Measurements from ENCODE around the gene ZNF785. TPM values are rescaled to one million over a fixed set of nuclear protein-coding genes. Genes with fewer than 3 reads are reported as not detected.
A peak's percentile ranks its signal among the peaks of the same experiment; 100 is the strongest.

Gene ZNF785
- total RNA-seq, 4 donors from 2014 or later, result 6.8 to 10.9 (median 7.3) TPM

GRCh38 chr16:30534368-30535105 is 51.0 kb downstream of the ZNF785 start, which contains the start of gene ZNF747:
TSS of gene ZNF747 (minus strand) at chr16:30534858. CDS start at chr16:30534679, 179 bp downstream.
- TF ChIP-seq CTCF (IDR thresholded peaks at IDR 0.05) (peak in 1 of 3 experiments; percentile 17), POLR2A (IDR thresholded peaks at IDR 0.05; ENCODE audit: low read depth) (peak; percentile 47), EP300 (IDR thresholded peaks at IDR 0.05) (no peak), POLR2AphosphoS5 (IDR thresholded peaks at IDR 0.05) (peak; percentile 88 to 90)
- intact Hi-C loops (cut with DNase I), result loop anchor here (1.0 kb wide), 1 partner anchor 24 kb away; the partner anchor contains the start of gene ZNF764
- WGBS, result 0% methylated on average over 19 of the region's 70 CpGs
- Histone ChIP-seq H3K27me3 (no peaks in the 10 kb centered on the region), H3K9me3 (no peaks in the 10 kb centered on the region), H3K4me1 (peaks cover 33 to 36% (median 34%) of the 10 kb centered on the region in 4 donors), H3K27ac (replicated peaks in 1 of 4) (peak within 1 kb of the TSS; percentile 89 to 94 (median 93)), H3K36me3 (peaks cover 6 to 30% (median 23%) of the 10 kb centered on the region in 4 donors), H3K4me3 (peak within 1 kb of the TSS; percentile 68 to 74 (median 72))
- DNase-seq (ENCODE audit: extremely low spot score), result peak; percentile 98

GRCh38 chr16:30533748-30534367 is 51.6 kb downstream of the ZNF785 start:
- Histone ChIP-seq H3K27me3 (no peaks in the 10 kb centered on the region), H3K4me1 (peaks cover 30 to 39% (median 36%) of the 10 kb centered on the region in 4 donors), H3K27ac (replicated peaks in 1 of 4) (peak overlapping the region; percentile 89 to 94 (median 93)), H3K9me3 (no peaks in the 10 kb centered on the region), H3K36me3 (peaks cover 6 to 30% (median 23%) of the 10 kb centered on the region in 4 donors), H3K4me3 (peak overlapping the region; percentile 68 to 74 (median 72))
- intact Hi-C loops (cut with DNase I), result no loop called here
- no peak for DNase-seq (ENCODE audit: extremely low spot score)
- 41% methylated on average over 14 of the region's 29 CpGs for WGBS
- TF ChIP-seq CTCF (IDR thresholded peaks at IDR 0.05), result no peak
- no peak for TF ChIP-seq POLR2A (IDR thresholded peaks at IDR 0.05; ENCODE audit: low read depth)

- H3K9me3 ChIP-seq, result no peaks in the 10 kb centered on the region
- DNase-seq (ENCODE audit: extremely low spot score), result no peak
- peak overlapping the region; percentile 89 to 94 (median 93) for H3K27ac ChIP-seq (replicated peaks in 1 of 4)
- 71% methylated on average over 11 of the region's 11 CpGs for WGBS
- TF ChIP-seq CTCF (IDR thresholded peaks at IDR 0.05) (no peak), POLR2AphosphoS5 (IDR thresholded peaks at IDR 0.05) (no peak), POLR2A (IDR thresholded peaks at IDR 0.05; ENCODE audit: low read depth) (no peak), EP300 (IDR thresholded peaks at IDR 0.05) (no peak)
- H3K4me3 ChIP-seq, result peak overlapping the region in 2 of 4 donors; percentile 73 to 74
- no peaks in the 10 kb centered on the region for H3K27me3 ChIP-seq
- H3K4me1 ChIP-seq, result peaks cover 31 to 45% (median 43%) of the 10 kb centered on the region in 4 donors
- H3K36me3 ChIP-seq, result peaks cover 6 to 30% (median 23%) of the 10 kb centered on the region in 4 donors
- intact Hi-C loops (cut with DNase I), result no loop called here
These were observed 52.4 kb downstream of the ZNF785 start for GRCh38 chr16:30533146-30533522.

- Histone ChIP-seq H3K4me1 (peaks cover 37 to 51% (median 49%) of the 10 kb centered on the region in 4 donors), H3K4me3 (no peak overlapping the region), H3K36me3 (peaks cover 6 to 30% (median 23%) of the 10 kb centered on the region in 4 donors), H3K9me3 (no peaks in the 10 kb centered on the region), H3K27me3 (no peaks in the 10 kb centered on the region), H3K27ac (replicated peaks in 1 of 4) (peak overlapping the region in 2 of 4 donors; percentile 93 to 94)
- no peak for TF ChIP-seq EP300 (IDR thresholded peaks at IDR 0.05)
- TF ChIP-seq POLR2AphosphoS5 (IDR thresholded peaks at IDR 0.05), result no peak
- no peak for TF ChIP-seq POLR2A (IDR thresholded peaks at IDR 0.05; ENCODE audit: low read depth)
- no peak for TF ChIP-seq CTCF (IDR thresholded peaks at IDR 0.05)
- DNase-seq (ENCODE audit: extremely low spot score), result no peak
- intact Hi-C loops (cut with DNase I), result no loop called here
- WGBS, result 96% methylated on average over 41 of the region's 57 CpGs
These were observed 53.0 kb downstream of the ZNF785 start for GRCh38 chr16:30532285-30533145.

Small RNA genes lying within 50 kb of the gene (small RNA-seq; reads per million reads assigned to genes)
- gene AC093249.1 (0 reads per million in 3 donors), gene AC093249.4 (0 reads per million in 3 donors)

Other genes starting within 250 kb of the ZNF785 start
- 10 to 100 TPM; 24.9 to 63.9 (median 41.8) TPM for gene CD2BP2, start 230.4 kb downstream of the ZNF785 start, total RNA-seq
- gene TBC1D10B, start 215.2 kb downstream of the ZNF785 start, total RNA-seq, result 10 to 100 TPM; 21.2 to 41.5 (median 29.4) TPM
- not detected for gene MYL11, start 210.9 kb downstream of the ZNF785 start, total RNA-seq
- gene SEPTIN1, start 203.1 kb downstream of the ZNF785 start, total RNA-seq, result 1 to 10 TPM in 2 of 4 donors, under 1 TPM in 2; 0.86 to 2.5 (median 1.4) TPM
- gene ZNF48, start 190.3 kb downstream of the ZNF785 start, total RNA-seq, result 10 to 100 TPM in 3 of 4 donors, 1 to 10 TPM in 1; 8.3 to 17.6 (median 12.8) TPM
- 10 to 100 TPM; 20.1 to 25.3 (median 22.7) TPM for gene ZNF771, start 178.1 kb downstream of the ZNF785 start, total RNA-seq
- 10 to 100 TPM; 11.1 to 21.7 (median 14.1) TPM for gene DCTPP1, start 155.7 kb downstream of the ZNF785 start, total RNA-seq
- gene SEPHS2, start 139.8 kb downstream of the ZNF785 start, total RNA-seq, result 10 to 100 TPM; 26.5 to 37.6 (median 33.8) TPM
- gene ITGAL, start 113.0 kb downstream of the ZNF785 start, total RNA-seq, result 1 to 10 TPM; 1.5 to 2.7 (median 2.5) TPM
- gene ZNF768, start 59.1 kb downstream of the ZNF785 start, total RNA-seq, result 10 to 100 TPM; 46.9 to 91.5 (median 64.0) TPM
- gene ZNF747, start 50.8 kb downstream of the ZNF785 start, total RNA-seq, result 10 to 100 TPM; 15.2 to 29.6 (median 22.3) TPM
- gene ZNF764, start 27.3 kb downstream of the ZNF785 start, total RNA-seq, result 10 to 100 TPM in 3 of 4 donors, 1 to 10 TPM in 1; 8.7 to 14.0 (median 11.3) TPM
- 10 to 100 TPM; 17.6 to 33.4 (median 23.5) TPM for gene ZNF688, start 14.0 kb downstream of the ZNF785 start, total RNA-seq
- 10 to 100 TPM in 3 of 4 donors, 1 to 10 TPM in 1; 9.1 to 14.5 (median 13.9) TPM for gene ZNF689, start 24.7 kb upstream of the ZNF785 start, total RNA-seq
- 10 to 100 TPM; 30.3 to 54.0 (median 41.2) TPM for gene PRR14, start 65.3 kb upstream of the ZNF785 start, total RNA-seq
- gene FBRS, start 72.7 kb upstream of the ZNF785 start, total RNA-seq, result 10 to 100 TPM; 26.2 to 63.4 (median 37.8) TPM
- 10 to 100 TPM; 31.6 to 59.3 (median 41.0) TPM for gene SRCAP, start 113.5 kb upstream of the ZNF785 start, total RNA-seq
- gene PHKG2, start 162.7 kb upstream of the ZNF785 start, total RNA-seq, result 10 to 100 TPM; 22.4 to 25.8 (median 23.5) TPM
- 1 to 10 TPM in 2 of 4 donors, under 1 TPM in 2; 0.42 to 2.9 (median 1.4) TPM for gene CFAP119, start 176.4 kb upstream of the ZNF785 start, total RNA-seq
- 10 to 100 TPM; 61.9 to 86.9 (median 67.0) TPM for gene RNF40, start 176.6 kb upstream of the ZNF785 start, total RNA-seq
- gene ZNF629, start 201.5 kb upstream of the ZNF785 start, total RNA-seq, result 10 to 100 TPM; 10.4 to 17.1 (median 15.4) TPM

Data from esophagus muscularis mucosa (tissue), 4 donors.